ENCODE data around the gene WARS2.

GRCh38 chr1:119027759-119028158 is 112.7 kb downstream of the WARS2 start:
- no peak for TF ChIP-seq CTCF (IDR thresholded peaks at IDR 0.05)
- no peak for TF ChIP-seq ZFX (IDR thresholded peaks at IDR 0.05; ENCODE audit: borderline replicate concordance)
